A549 (cell line): ENCODE measurements around the gene PRRG3. TPM values are rescaled to one million over a fixed set of nuclear protein-coding genes. Genes with fewer than 3 reads are reported as not detected.

Source experiments
- ATAC-seq, 2 experiments: fragments of 200-7000 bp in 1 of 2; fragments of >200 bp in 1 of 2; cut with Nextera tagmentation in 1 of 2; cut with Tn5 transposase in 1 of 2; 3 replicates each; pipeline versions ENCODE4 v1.8.0 to v1.9.1; 2018 to 2020; ENCODE audit warnings: mild to moderate bottlenecking in 1 of 2, moderate library complexity in 1 of 2
- CTCF ChIA-PET: fragments of 300-600 bp; sonication (Branson Sonifier 250); formaldehyde crosslinking; extraction: SDS; loops from one replicate; lab custom pipeline; 2021; ENCODE audit warnings: antibody characterized with exemption, inconsistent platforms; lab: Yijun Ruan, JAX
- POLR2A ChIA-PET: fragments of 350-600 bp; formaldehyde crosslinking; extraction: SDS; loops from one replicate; lab custom pipeline; 2021; ENCODE audit warnings: antibody characterized with exemption, inconsistent platforms; lab: Yijun Ruan, JAX
- DNase-seq, 2 experiments: peaks; one replicate each; pipeline versions ENCODE4 v3.0.0 to v3.0.0-alpha.2; 2011 to 2016; ENCODE audit warnings: low read depth in 1 of 2, low spot score in 1 of 2
- FAIRE-seq: peaks from 2 replicates; lab custom pipeline; 2011; peaks lifted over from hg19 to GRCh38; lab: Jason Lieb, UNC
- H3K27ac ChIP-seq, 2 experiments: fragments of >200 bp; sonication (Bioruptor Twin); formaldehyde crosslinking; 3 replicates each; pipeline ENCODE4 v1.5.1; 2016 to 2017
- H3K4me1 ChIP-seq: fragments of >200 bp; sonication (Bioruptor Twin); formaldehyde crosslinking; 3 replicates; pipeline ENCODE4 v1.6.1; 2016
- H3K4me2 ChIP-seq: fragments of >200 bp; sonication (Bioruptor Twin); formaldehyde crosslinking; 3 replicates; pipeline ENCODE4 v1.6.1; 2016
- H3K4me3 ChIP-seq: fragments of >200 bp; sonication (Bioruptor Twin); formaldehyde crosslinking; 3 replicates; pipeline ENCODE4 v1.5.1; 2016
- H3K9me3 ChIP-seq: fragments of >200 bp; sonication (Bioruptor Twin); formaldehyde crosslinking; 3 replicates; pipeline ENCODE4 v1.6.1; 2016
- CBX8 ChIP-seq: fragments of 200-600 bp; sonication (generic); IDR thresholded peaks from 2 replicates; pipeline ENCODE4 v1.6.1; 2016
- CEBPB ChIP-seq, 2 experiments: fragments of >200 bp in 1 of 2; sonication (Bioruptor Twin) in 1 of 2; formaldehyde crosslinking in 1 of 2; IDR thresholded peaks; 2 replicates each; pipeline ENCODE4 v1.6.1; 2012 to 2016
- CHD4 ChIP-seq: fragments of 200-600 bp; sonication (generic); IDR thresholded peaks from 2 replicates; pipeline ENCODE4 v1.6.1; 2016; ENCODE audit warnings: antibody characterized with exemption, mild to moderate bottlenecking, borderline replicate concordance
- EHMT2 ChIP-seq: fragments of 200-600 bp; sonication (generic); IDR thresholded peaks from 2 replicates; pipeline ENCODE4 v1.6.1; 2016; ENCODE audit warnings: antibody characterized with exemption, low read depth, mild to moderate bottlenecking, moderate library complexity
- EP300 ChIP-seq, 2 experiments: fragments of >200 bp; sonication (Bioruptor Twin); formaldehyde crosslinking; IDR thresholded peaks; 2 replicates in 1 of 2; 3 replicates in 1 of 2; pipeline ENCODE4 v1.6.1; 2016 to 2017
- ESRRA ChIP-seq: fragments of 150-350 bp; IDR thresholded peaks from 2 replicates; pipeline ENCODE4 v1.6.1; 2014; ENCODE audit warnings: mild to moderate bottlenecking, low read length, borderline replicate concordance
- FOXS1 ChIP-seq: fragments of 250-450 bp; sonication (Bioruptor Pico); IDR thresholded peaks from 2 replicates; pipeline ENCODE4 v1.5.0; 2020; ENCODE audit warnings: mild to moderate bottlenecking, moderate library complexity
- HES2 ChIP-seq: fragments of >200 bp; sonication (Bioruptor Twin); formaldehyde crosslinking; IDR thresholded peaks from 2 replicates; pipeline ENCODE4 v1.6.1; 2016
- HEYL ChIP-seq: fragments of 250-450 bp; sonication (Bioruptor Pico); IDR thresholded peaks from 2 replicates; pipeline ENCODE4 v1.8.0; 2021; ENCODE audit warnings: mild to moderate bottlenecking, moderate library complexity
- HMGXB4 ChIP-seq: fragments of 250-450 bp; sonication (Bioruptor Pico); IDR thresholded peaks from 2 replicates; pipeline ENCODE4 v1.5.0; 2021; ENCODE audit warnings: mild to moderate bottlenecking, moderate library complexity, borderline replicate concordance
- JUN ChIP-seq, 2 experiments: fragments of >200 bp; sonication (Bioruptor Twin); formaldehyde crosslinking; IDR thresholded peaks; 2 replicates in 1 of 2; 3 replicates in 1 of 2; pipeline ENCODE4 v1.6.1; 2016 to 2017
- KDM1A ChIP-seq: fragments of 200-600 bp; sonication (generic); IDR thresholded peaks from 2 replicates; pipeline ENCODE4 v1.6.1; 2016; ENCODE audit warnings: low read depth, mild to moderate bottlenecking
- MYC ChIP-seq: IDR thresholded peaks from 2 replicates; pipeline ENCODE4 v1.6.1; 2012; ENCODE audit warnings: mild to moderate bottlenecking, inconsistent platforms, low read length, improper control_type of control experiment, borderline replicate concordance
- NFE2L2 ChIP-seq: fragments of 150-350 bp; conservative IDR thresholded peaks from 2 replicates; pipeline ENCODE4 v1.6.1; 2014; ENCODE audit warnings: low read length
- NR3C1 ChIP-seq: fragments of >200 bp; sonication (Bioruptor Twin); formaldehyde crosslinking; IDR thresholded peaks from 3 replicates; pipeline ENCODE4 v1.6.1; 2017
- PHF8 ChIP-seq: fragments of 200-600 bp; sonication (generic); IDR thresholded peaks from 2 replicates; pipeline ENCODE4 v1.6.1; 2016; ENCODE audit warnings: low read depth, mild to moderate bottlenecking, antibody characterized with exemption, moderate library complexity, borderline replicate concordance
- POLR2AphosphoS2 ChIP-seq: conservative IDR thresholded peaks from 2 replicates; pipeline ENCODE4 v1.6.1; 2012; ENCODE audit warnings: low read length, improper control_type of control experiment, inconsistent platforms
- RARB ChIP-seq: fragments of 250-450 bp; sonication (Bioruptor Pico); IDR thresholded peaks from 2 replicates; pipeline ENCODE4 v1.8.0; 2021; ENCODE audit warnings: mild to moderate bottlenecking, moderate library complexity
- SREBF2 ChIP-seq: fragments of 450-650 bp; IDR thresholded peaks from 2 replicates; pipeline ENCODE4 v1.6.1; 2014; ENCODE audit warnings: mild to moderate bottlenecking, moderate library complexity
- ZFP36 ChIP-seq: fragments of 450-650 bp; IDR thresholded peaks from 2 replicates; pipeline ENCODE4 v1.6.1; 2014; ENCODE audit warnings: borderline replicate concordance; ENCODE audit not compliant: partially characterized antibody
- ZSCAN20 ChIP-seq: fragments of 250-450 bp; sonication (Bioruptor Pico); IDR thresholded peaks from 2 replicates; pipeline ENCODE4 v1.8.0; 2022; ENCODE audit warnings: mild to moderate bottlenecking, moderate library complexity
- WGBS: methylation state at CpG from one replicate; pipeline ENCODE4 v1.1.6; 2017; ENCODE audit errors: missing lambda C conversion rate; 5-methylcytosine and 5-hydroxymethylcytosine counted together
- polyA plus RNA-seq, 4 experiments: library from polyadenylated mRNA; depleted of rRNA in 3 of 4; stranded (reverse); fragments of >200 nt; fragmentation: RNase III in 1 of 4; extraction: RNeasy Plus Mini Kit Qiagen cat#74134 plus additional on column Dnase treatment in 1 of 4; gene quantifications; 2 replicates in 3 of 4; 3 replicates in 1 of 4; pipeline ENCODE4 v1.2.3, GENCODE V29; 2011 to 2017
- TF ChIP-seq, protein P1 (sequence below): fragments of >200 bp; sonication (Bioruptor Twin); formaldehyde crosslinking; IDR thresholded peaks from 3 replicates; pipeline ENCODE4 v1.5.1; 2016
- TF ChIP-seq, protein P2 (sequence below): IDR thresholded peaks from 2 replicates; pipeline ENCODE4 v1.6.1; 2012
- TF ChIP-seq, protein P3 (sequence below): fragments of >200 bp; sonication (Bioruptor Twin); formaldehyde crosslinking; IDR thresholded peaks from 3 replicates; pipeline ENCODE4 v1.6.1; 2016

Gene PRRG3
- polyA plus RNA-seq, 2 of the 4 experiments (the other 2 are of a cell fraction): not detected

DNA sequence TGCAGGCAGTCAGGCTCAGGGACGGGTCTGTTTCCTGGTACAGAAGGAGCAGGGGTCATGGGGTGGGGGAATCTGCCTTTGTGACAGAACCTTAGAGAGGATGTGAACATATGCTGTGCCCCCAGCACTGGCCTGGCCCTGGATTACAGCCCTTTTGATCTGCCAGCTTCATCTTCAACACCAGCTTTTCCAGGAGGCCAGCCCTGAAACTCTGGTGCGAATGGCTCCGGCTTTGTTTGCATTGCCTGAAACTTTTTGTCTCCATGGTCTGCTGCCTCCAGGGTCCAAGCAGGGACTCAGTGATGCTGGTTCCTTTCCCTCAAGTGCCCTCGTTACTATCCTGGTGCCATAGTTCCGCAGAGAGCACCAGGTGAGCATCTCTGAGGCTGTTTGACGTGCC is 41.4 kb downstream of the PRRG3 start:
- TF ChIP-seq EHMT2 (no peak), JUN (IDR thresholded peaks at IDR 0.05) (no peak), HMGXB4 (CRISPR knock-in tag) (no peak), ESRRA (no peak)
- 20% methylated on average over 1 of the region's 6 CpGs for WGBS
- DNase-seq (no peak), ATAC-seq (no peak), FAIRE-seq (no peak)
- ChIA-PET CTCF (interaction anchor here (1.0 to 4.1 kb wide), 3 partner anchors 14 to 23 kb away, joined by 3 to 14 read pairs (median 6); no protein-coding TSS in a partner anchor), POLR2A (no interaction called here)
- no peaks in the 10 kb centered on the region for H3K4me1 ChIP-seq
- H3K9me3 ChIP-seq: no peaks in the 10 kb centered on the region
- H3K4me2 ChIP-seq: no peak overlapping the region
- no peak overlapping the region for H3K27ac ChIP-seq
- H3K4me3 ChIP-seq: no peak overlapping the region

DNA sequence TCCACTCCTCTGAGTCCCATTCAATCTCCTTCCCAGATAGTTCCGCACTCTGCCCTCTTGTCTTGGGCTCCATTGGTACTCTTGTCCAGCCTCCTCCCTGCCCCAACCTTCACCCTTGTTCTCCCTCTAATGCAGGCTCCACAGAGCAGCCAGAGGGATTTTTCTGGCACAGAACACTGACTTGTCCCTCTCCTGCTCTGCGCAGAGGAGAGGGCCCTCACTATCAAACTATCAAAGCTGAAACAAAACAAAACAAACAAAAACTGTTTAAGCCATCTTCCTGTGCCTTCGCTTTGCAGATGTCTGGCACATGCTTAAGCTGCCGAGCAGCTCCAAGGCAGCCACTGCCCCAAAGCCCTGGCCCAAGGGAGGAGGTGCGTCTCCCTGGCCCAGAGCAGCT is 42.2 kb downstream of the PRRG3 start:
- Histone ChIP-seq H3K4me1 (no peaks in the 10 kb centered on the region), H3K4me3 (no peak overlapping the region), H3K27ac (no peak overlapping the region), H3K9me3 (no peaks in the 10 kb centered on the region), H3K4me2 (no peak overlapping the region)
- 22% methylated on average over 5 of the region's 5 CpGs for WGBS
- no peak for DNase-seq
- no peak for ATAC-seq
- no peak for FAIRE-seq
- TF ChIP-seq HES2 (no peak), FOXS1 (CRISPR knock-in tag) (no peak), CBX8 (no peak)
- ChIA-PET POLR2A (no interaction called here), CTCF (interaction anchor here (1.3 to 4.1 kb wide), 2 partner anchors 12 to 16 kb away, joined by 4 to 14 read pairs; no protein-coding TSS in a partner anchor)

- no peak for DNase-seq
- no peaks in the 10 kb centered on the region for H3K4me1 ChIP-seq
- CTCF ChIA-PET: interaction anchor here (1.3 to 4.1 kb wide), 2 partner anchors 11 to 14 kb away, joined by 4 to 14 read pairs; no protein-coding TSS in a partner anchor
- 16% methylated on average over 3 of the region's 7 CpGs for WGBS
- TF ChIP-seq HES2 (no peak), ZSCAN20 (CRISPR knock-in tag) (no peak), EHMT2 (no peak), ZFP36 (no peak), CEBPB (IDR thresholded peaks at IDR 0.05) (no peak)
- TF ChIP-seq, all 56 proteins: peak for 0
- POLR2A ChIA-PET: no interaction called here
- H3K9me3 ChIP-seq: no peaks in the 10 kb centered on the region
- ATAC-seq (no peak), FAIRE-seq (no peak)
- no peak overlapping the region for H3K27ac ChIP-seq
- no peak overlapping the region for H3K4me3 ChIP-seq
- H3K4me2 ChIP-seq: no peak overlapping the region
These were observed 43.5 kb downstream of the PRRG3 start for GRCh38 chrX:151738751-151739150.

DNA sequence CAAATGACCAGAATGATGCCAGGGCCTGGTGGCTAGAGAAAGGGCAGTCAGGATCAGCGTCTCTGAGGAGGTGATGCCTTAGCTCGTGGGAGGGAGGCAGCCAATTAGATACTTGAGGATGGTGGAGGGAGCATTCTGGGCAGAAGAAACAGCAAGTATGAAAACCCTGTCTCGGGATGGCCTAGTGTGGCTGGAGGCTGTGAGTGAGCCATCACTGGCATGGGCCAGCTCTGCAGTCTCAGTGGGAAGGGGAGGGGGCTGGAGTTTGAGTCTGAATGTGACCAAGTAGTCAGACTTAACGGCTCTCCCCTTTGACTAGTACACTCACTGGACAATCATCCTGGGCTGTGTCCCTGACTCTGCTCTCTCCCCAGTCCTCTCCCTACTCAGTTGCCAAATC is 46.3 kb downstream of the PRRG3 start:
- FAIRE-seq: no peak
- TF ChIP-seq SREBF2 (no peak), JUN (IDR thresholded peaks at IDR 0.05) (no peak), EP300 (IDR thresholded peaks at IDR 0.05) (no peak), POLR2AphosphoS2 (no peak), CHD4 (no peak), PHF8 (no peak), HEYL (CRISPR knock-in tag) (no peak), ZSCAN20 (CRISPR knock-in tag) (no peak), NR3C1 (no peak), NFE2L2 (no peak), MYC (no peak), RARB (CRISPR knock-in tag) (no peak), KDM1A (no peak)
- TF ChIP-seq, protein P1, sequence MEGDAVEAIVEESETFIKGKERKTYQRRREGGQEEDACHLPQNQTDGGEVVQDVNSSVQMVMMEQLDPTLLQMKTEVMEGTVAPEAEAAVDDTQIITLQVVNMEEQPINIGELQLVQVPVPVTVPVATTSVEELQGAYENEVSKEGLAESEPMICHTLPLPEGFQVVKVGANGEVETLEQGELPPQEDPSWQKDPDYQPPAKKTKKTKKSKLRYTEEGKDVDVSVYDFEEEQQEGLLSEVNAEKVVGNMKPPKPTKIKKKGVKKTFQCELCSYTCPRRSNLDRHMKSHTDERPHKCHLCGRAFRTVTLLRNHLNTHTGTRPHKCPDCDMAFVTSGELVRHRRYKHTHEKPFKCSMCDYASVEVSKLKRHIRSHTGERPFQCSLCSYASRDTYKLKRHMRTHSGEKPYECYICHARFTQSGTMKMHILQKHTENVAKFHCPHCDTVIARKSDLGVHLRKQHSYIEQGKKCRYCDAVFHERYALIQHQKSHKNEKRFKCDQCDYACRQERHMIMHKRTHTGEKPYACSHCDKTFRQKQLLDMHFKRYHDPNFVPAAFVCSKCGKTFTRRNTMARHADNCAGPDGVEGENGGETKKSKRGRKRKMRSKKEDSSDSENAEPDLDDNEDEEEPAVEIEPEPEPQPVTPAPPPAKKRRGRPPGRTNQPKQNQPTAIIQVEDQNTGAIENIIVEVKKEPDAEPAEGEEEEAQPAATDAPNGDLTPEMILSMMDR: no peak
- TF ChIP-seq, protein P2, sequence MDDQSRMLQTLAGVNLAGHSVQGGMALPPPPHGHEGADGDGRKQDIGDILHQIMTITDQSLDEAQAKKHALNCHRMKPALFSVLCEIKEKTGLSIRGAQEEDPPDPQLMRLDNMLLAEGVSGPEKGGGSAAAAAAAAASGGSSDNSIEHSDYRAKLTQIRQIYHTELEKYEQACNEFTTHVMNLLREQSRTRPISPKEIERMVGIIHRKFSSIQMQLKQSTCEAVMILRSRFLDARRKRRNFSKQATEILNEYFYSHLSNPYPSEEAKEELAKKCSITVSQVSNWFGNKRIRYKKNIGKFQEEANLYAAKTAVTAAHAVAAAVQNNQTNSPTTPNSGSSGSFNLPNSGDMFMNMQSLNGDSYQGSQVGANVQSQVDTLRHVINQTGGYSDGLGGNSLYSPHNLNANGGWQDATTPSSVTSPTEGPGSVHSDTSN: no peak
- TF ChIP-seq, protein P3, sequence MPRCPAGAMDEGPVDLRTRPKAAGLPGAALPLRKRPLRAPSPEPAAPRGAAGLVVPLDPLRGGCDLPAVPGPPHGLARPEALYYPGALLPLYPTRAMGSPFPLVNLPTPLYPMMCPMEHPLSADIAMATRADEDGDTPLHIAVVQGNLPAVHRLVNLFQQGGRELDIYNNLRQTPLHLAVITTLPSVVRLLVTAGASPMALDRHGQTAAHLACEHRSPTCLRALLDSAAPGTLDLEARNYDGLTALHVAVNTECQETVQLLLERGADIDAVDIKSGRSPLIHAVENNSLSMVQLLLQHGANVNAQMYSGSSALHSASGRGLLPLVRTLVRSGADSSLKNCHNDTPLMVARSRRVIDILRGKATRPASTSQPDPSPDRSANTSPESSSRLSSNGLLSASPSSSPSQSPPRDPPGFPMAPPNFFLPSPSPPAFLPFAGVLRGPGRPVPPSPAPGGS: no peak
- Histone ChIP-seq H3K27ac (no peak overlapping the region), H3K4me3 (no peak overlapping the region), H3K4me1 (no peaks in the 10 kb centered on the region), H3K9me3 (no peaks in the 10 kb centered on the region), H3K4me2 (no peak overlapping the region)
- DNase-seq: no peak
- CTCF ChIA-PET: no interaction called here
- ATAC-seq: no peak
- POLR2A ChIA-PET: no interaction called here
- WGBS: 6% methylated on average over 4 of the region's 4 CpGs
